GM21367 (cell line): Measurements from ENCODE around the gene YJU2.
"Not testable (repeated sequence)": the region's sequence is repeated elsewhere in the genome, so short reads cannot be mapped to it uniquely, and the experiment has no call there.

Experiments used
- ATAC-seq: cut with Tn5 transposase; IDR thresholded peaks from one replicate; pipeline ENCODE4 v1.9.1; 2021; ENCODE audit not compliant: unreplicated experiment

The YJU2 gene

DNA sequence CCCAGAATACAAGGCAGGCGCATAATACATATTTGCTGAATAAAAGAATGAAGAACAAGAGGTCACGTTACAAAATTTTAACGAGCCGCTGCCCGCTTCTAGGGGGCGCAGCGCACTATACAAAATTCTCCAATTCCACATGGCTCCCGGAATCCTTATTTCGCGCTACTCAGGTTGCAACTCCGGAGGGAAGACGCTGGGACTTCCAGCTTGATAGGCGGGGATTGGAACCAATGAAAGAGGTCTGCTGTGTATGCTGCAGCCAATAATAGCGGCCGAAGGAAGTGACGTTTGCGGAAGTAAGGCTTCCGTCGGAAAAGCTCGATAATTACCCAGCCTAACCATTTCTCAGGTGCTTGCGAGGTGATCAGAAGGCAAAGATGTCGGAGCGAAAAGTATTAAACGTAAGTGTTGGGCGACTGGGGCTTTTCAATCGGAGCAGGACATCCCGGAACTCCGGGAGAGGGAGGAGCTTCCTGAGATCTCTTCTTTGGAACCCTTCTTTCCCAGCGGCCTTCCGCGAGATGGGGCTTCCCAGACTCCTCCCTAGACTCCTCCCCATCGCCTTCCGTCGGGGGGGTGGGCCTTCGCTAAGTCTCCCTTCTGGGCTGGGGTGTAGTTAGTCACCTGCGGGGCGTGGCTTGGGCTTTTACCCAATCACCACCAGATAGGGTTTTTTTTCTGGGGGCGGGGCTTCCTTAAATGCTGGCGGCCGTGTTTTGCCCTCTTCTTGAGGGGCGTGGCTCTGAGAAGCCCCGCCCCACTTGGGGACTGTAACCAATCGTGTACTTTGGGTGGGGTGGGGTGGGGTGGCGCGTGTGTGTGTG is at the start of gene YJU2:
TSS of gene YJU2 (plus strand) at position 314 of the 827 bp plus-strand sequence. CDS start at position 381, 67 bp downstream.
- ATAC-seq = peak; percentile 64

DNA sequence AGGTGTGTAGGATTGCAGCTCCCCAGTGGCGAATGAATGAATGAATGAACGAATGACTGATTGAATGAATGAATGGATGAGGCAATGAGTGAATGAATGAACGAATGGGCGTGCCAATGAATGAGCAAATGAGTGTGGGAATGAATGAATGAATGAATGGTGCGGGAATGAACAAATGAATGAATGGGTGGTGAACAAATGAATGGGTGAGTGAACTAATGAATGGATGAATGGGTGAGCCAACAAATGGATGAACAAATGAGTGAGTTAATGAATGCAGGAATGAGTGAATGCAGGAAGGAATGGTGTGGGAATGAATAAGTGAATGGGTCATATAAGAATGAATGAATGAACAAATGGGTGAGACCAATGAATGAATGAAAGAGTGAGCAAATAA is 49.7 kb upstream of the YJU2 start:
- no peak for ATAC-seq

GRCh38 chr19:4197625-4198466 is 49.0 kb upstream of the YJU2 start:
- no peak for ATAC-seq

GRCh38 chr19:4198467-4199126 is 48.3 kb upstream of the YJU2 start:
- ATAC-seq = no peak

GRCh38 chr19:4199699-4200293 is 47.1 kb upstream of the YJU2 start:
- ATAC-seq = no peak

GRCh38 chr19:4200940-4201542 is 45.8 kb upstream of the YJU2 start:
- ATAC-seq = no peak

DNA sequence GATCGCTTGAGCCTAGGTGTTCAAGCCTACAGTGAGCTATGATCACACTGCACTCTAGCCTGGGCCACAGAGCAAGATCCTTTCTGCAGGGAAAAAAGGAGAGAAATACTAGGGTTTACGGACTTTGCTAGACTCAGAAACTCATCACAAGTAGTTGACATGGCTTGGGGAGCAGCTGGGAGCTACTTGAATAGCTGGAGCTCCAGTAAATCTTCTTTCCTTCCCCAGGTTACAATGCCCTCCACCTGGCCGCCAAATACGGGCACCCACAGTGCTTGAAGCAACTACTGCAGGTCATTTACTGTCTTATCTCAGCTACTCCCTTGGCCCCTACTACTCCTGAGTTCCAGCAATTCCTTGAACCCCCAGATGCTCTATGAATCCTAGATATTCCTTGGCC is 45.1 kb upstream of the YJU2 start:
- no peak for ATAC-seq

- ATAC-seq = no peak
Observed at GRCh38 chr19:4206818-4207484, 39.9 kb upstream of the YJU2 start.

GRCh38 chr19:4208385-4209094 is 38.3 kb upstream of the YJU2 start:
- ATAC-seq = no peak

DNA sequence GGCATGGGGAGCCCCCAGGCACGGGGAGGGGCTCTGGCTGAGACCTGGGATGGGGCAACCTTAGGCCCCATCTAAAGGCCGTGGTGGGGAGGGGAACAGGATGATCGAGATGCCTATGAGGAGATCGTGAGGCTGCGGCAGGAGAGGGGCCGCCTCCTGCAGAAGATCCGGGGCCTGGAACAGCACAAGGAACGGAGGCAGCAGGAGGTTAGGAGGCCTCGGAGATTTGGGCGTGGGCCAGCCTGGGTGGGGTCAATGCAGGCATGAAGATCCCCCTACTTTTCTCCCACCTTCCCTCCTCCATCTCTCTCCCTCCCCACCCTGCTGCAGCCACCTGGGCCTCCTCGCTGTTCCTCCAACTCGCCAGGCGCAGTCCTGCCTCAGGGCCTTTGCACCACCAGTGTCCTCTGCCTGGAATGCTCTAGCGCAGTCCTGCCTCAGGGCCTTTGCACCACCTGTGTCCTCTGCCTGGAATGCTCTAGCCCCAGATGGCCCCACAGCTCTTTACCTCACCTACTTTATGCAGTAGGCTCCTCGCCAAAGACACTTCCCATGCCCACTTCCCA is 36.6 kb upstream of the YJU2 start:
- ATAC-seq = no peak

- ATAC-seq = no peak
Observed at GRCh38 chr19:4213116-4213515, 33.8 kb upstream of the YJU2 start.

DNA sequence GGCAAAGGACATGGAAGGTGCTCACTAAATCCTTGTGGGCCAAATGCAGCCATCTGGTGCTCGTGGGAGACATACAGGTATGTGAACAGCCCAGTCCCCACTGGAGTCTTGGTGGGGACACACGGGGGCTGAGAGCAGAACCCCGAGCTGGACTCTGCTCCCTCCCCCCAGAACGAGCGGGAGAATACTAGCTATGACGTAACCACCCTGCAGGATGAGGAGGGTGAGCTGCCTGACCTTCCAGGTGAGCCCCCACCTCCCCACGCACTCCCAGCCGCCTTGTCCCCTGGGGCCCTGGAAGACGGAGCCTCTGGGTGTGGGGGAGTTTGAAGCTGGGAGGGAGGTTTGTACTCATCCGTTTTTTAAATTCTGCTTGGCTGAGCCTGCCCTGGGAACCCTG is 31.1 kb upstream of the YJU2 start:
- ATAC-seq = no peak

DNA sequence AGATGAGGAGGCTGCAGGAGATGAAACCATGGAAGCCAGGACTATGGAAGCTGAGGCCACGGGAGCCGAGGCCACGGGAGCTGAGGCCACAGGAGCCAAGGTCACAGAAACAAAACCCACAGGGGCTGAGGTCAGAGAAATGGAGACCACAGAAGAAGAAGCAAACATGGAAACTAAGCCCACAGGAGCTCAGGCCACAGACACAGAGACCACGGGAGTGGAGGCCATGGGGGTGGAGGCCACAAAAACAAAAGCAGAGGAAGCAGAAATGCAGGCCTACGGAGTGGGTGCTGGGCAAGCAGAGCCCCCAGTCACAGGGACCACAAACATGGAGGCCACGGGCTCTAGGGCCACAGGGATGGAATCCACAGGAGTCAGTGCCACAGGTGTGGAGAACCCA is 30.0 kb upstream of the YJU2 start:
- no peak for ATAC-seq

DNA sequence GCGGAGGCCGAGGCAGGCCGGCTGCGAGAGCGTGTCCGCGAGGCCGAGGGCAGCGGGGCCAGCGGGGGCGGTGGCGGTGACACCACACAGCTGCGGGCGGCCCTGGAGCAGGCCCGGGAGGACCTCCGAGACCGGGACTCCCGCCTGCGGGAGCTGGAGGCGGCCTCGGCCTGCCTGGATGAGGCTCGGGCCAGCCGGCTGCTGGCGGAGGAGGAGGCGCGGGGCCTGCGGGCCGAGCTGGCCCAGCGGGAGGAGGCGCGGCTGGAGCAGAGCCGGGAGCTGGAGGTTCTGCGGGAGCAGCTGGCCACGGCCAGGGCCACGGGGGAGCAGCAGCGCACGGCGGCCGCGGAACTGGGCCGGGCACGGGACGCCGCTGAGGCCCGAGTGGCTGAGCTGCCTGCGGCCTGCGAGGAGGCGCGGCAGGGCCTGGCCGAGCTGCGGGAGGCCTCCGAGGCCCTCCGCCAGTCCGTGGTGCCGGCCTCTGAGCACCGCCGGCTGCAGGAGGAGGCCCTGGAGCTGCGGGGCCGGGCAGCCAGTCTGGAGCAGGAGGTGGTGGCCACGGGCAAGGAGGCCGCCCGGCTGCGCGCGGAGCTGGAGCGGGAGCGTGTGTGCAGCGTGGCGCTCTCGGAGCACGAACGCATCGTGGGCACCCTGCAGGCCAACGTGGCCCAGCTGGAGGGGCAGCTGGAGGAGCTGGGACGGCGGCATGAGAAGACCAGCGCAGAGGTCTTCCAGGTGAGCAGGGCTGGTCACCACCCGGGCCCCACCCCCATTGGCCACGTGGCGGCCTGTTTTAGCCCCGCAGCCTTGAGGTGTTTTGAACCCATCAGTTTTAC is 29.2 kb upstream of the YJU2 start:
- ATAC-seq = no peak

DNA sequence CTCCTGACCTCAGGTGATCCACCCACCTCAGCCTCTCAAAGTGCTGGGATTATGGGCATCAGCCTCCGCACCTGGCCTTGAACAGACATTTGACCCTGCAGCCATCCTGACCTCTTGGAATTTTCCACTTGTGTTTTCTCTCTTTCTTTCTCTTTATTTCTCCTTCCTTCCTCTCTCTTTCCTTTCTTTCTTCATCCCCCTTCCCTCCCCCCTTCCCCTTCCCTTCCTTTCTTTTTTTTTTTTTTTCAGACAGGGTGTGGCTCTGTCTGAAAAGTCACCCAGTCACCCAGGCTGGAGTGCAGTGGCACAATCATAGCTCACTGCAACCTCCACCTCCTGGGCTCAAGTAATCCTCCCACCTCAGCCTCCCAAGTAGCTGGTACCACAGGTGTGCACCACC is 28.4 kb upstream of the YJU2 start:
- ATAC-seq = not testable (repeated sequence)

DNA sequence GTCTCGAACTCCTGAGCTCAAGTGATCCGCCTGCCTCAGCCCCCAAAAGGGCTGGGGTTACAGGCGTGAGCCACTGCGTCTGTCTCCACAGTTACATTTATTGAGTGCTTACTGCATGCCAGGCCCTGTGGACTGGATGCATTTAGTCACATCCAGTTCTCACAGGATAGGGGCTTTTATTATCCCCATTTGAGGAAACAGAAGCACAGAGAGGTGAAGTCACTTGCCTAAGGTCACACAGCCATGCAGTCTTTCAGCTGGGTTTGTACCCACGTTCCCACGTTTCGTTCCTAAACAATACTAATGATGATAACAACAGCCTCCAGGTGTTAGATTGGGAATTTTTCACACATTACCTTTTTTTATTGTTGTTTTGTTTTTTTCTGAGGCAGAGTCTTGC is 26.7 kb upstream of the YJU2 start:
- ATAC-seq = no peak

DNA sequence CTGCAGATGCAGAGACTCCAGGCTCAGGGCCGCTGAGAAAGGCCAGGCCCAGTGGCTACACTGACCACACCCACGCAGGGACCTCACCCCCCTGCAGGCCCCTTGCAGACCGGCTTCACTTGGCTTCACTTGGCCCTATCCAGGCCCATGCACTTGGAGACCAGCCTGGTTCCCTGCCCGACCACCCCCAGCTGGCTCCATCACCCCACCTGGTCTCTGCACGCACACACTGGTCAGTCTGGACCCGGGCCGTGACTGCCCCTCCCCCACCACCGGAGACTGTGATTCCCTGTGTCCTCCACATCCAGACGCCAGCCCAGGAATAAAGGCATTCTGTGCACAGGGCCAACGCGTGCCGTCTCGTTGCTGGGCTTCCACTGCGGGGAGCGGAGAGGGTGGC is 22.4 kb upstream of the YJU2 start:
- ATAC-seq = no peak

DNA sequence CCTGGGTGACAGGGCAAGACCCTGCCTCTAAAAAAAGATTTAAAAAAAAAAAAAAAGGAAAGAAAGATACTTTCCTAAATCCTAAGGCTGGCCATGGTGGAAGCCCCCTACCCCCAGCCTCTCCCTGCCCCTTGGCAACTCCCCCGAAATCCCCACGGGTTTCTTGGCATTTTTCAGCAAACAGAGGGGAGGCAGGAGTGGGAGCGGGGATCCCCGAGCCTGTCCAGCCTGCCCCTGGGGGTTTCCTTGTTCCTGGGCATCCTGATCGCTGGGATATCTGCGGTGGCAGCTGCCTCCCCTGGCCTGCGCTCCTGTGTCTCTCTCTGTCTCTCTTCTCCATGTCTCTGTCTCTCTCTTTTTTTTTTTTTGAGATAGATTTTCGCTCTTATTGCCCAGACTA is 21.0 kb upstream of the YJU2 start:
- ATAC-seq = no peak
